ENCODE measurements around the gene C1orf146. TPM values are rescaled to one million over a fixed set of nuclear protein-coding genes. Genes with fewer than 3 reads are reported as not detected.
"Not testable (repeated sequence)": the region's sequence is repeated elsewhere in the genome, so short reads cannot be mapped to it uniquely, and the experiment has no call there.

C1orf146 gene
- total RNA-seq, 1 experiment from 2014 or later, result not detected

DNA sequence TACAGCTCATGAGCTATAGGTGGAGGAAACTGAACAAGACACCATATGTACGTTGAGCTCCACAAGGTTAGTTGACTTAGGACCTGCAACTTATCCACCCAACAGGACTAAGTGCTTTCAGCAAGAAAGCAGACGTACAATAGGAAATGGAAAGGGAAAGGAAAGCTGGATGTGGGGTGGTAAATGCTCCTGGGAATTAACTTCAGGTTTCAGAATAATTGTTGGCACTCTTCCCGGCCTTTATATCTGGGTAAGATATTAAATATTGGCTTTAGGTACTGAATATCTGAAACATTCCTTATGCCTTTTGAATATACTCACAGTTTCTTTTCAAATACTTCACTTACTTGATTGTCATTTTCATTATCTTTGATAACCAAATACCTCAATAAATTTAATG, 44.8 kb downstream of the C1orf146 start:
- no peak for DNase-seq (ENCODE audit: extremely low read depth, low read depth)

DNA sequence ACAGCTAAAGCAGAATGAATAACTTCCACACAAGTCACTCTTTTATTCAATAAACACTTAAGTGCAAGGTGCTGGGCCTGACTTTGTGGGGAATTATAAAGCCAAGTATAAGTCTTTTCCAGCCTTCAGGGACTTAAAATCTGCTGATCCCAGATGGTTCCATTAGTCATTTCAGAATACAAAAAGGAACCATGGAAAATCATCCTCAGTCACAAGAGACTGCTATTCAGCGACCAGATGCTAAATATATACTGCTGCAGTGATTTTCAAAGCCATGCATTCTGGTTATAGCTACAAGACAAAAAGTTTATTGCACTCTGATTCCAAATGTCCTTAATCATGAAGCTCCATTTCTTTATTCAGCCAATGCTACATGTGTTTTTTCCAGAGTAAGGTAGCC, 55.3 kb downstream of the C1orf146 start:
- no peak for DNase-seq (ENCODE audit: extremely low read depth, low read depth)

DNA sequence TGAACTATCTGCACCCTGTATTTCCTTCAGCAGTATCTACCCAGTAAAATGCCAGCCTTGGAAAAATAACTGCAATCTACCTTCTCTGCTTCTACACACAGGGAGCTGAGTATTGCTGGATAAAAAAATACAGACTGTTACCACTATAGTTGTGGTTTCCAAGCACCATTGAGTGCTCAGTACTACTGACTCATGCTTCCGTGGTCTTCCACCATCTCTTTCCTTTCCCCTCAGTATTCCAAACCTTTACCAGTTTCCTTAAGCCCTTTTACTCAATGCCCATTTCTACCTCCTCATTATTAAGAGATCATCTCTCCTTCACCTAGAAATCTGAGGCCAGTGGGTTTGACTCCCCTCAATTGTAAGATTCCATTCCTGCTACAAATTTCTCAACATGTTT, 57.2 kb downstream of the C1orf146 start:
- DNase-seq (ENCODE audit: extremely low read depth, low read depth), result no peak

DNA sequence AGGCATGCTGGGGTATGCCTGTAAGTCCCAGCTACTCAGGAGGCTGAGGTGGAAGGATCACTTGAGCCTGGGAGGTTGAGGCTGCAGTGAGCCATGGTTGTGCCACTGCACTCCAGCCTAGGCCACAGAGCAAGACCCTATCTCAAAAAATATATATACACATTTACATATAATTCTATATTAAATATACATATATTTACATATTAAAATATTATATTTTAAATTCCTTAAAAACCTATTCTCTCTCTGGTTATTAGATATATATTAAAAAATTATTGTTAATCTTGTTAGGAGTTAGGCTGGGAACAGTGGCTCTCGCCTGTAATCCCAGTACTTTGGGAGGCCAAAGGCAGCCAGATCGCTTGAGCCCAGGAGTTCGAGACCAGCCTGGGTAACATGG, 58.4 kb downstream of the C1orf146 start:
- DNase-seq (ENCODE audit: extremely low read depth, low read depth), result no peak

DNA sequence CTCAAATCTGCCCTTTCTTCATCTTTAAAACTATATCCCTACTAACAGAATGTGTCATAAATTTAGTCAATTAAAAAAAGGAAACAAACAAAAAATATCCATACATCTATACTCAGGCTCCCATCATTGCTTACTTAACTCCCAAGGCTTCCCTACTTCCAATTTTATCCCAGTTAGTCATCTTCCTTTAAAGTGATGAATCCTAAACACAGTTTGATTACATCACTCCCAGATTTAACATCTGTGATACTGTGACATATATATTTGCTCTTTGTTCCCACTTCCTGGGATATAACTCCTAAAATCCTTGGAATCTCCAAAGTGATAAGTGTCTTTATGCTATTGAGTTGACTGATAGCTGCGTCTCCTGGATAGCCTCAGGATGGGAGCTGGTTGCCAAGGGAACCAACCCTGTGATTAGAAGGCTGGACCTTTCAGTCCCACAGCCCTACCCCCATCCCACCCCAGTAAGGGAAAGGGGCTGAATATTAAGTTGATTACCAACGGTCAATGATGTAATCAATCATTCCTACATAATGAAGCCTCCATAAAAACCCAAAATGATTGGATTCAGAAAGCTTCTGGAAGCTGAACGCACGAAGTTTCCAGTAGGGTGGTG, 59.5 kb downstream of the C1orf146 start:
- DNase-seq (ENCODE audit: extremely low read depth, low read depth), result no peak

DNA sequence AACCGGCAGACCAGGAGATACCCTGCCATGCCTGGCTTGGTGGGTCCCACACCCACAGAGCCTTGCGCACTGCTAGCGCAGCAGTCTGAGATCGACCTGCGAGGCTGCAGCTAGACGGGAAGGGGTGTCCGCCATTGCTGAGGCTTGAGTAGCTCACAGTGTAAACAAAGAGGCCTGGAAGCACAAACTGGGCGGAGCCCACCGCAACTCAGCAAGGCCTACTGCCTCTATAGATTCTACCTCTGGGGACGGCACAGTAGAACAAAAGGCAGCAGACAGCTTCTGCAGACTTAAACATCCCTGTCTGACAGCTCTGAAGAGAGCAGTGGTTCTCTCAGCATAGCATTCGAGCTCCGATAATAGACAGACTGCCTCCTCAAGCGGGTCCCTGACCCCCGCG, 62.1 kb downstream of the C1orf146 start:
- DNase-seq (ENCODE audit: extremely low read depth, low read depth), result not testable (repeated sequence)

DNA sequence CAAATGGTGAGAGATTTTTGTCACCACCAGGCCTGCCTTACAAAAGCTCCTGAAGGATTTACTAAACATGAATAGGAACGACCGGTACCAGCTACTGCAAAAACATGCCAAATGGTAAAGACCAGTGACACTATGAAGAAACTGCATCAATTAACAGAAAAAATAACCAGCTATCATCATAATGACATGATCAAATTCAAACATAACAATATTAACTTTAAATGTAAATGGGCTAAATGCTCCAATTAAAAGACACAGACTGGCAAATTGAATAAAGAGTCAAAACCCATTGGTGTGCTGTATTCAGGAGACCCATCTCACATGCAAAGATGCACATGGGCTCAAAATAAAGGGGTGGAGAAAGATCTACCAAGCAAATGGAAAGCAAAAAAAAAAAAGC, 63.7 kb downstream of the C1orf146 start:
- DNase-seq (ENCODE audit: extremely low read depth, low read depth), result not testable (repeated sequence)

DNA sequence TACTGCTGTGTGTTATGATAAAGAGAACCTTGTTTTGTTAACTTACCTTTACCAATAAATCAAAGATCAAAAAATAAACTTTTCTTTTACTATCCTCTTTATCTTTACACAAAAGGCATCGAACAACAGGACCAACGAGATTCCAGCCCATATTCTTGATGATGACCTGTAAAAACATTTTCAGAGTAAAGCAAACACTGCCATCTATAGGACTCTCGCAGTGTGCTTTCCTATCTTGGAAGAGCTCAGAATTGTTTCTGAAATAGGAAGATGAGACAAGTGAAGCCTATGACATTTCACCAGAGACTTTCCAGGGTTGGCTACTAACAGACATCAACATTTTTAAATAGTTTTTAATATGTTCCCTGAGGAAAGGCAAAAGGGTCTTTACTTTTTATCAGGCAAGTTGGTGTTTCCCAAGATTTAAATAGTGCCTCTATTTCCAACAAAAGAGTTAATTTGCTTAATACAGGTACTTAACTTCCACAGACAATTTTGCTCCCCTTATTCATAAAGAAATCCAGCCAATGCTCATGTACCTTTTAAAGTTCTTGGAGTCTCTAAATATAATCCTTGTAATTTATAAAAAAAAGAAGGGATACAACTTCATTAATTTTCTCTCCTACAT, 73.8 kb downstream of the C1orf146 start:
- DNase-seq (ENCODE audit: extremely low read depth, low read depth), result peak; percentile 41

Other genes starting within 250 kb of the C1orf146 start
- gene EPHX4, start 187.9 kb upstream of the C1orf146 start, total RNA-seq (2014; rRNA removed; shearing (Covaris generic)), result not detected in 2 replicates
- gene SETSIP, start 142.5 kb upstream of the C1orf146 start, total RNA-seq (2014; rRNA removed; shearing (Covaris generic)), result 0.17 TPM in 1 of 2 replicates, not detected in the other
- 2.1 TPM in 2 replicates for gene BTBD8, start 137.6 kb upstream of the C1orf146 start, total RNA-seq (2014; rRNA removed; shearing (Covaris generic))
- gene GLMN, start 81.1 kb downstream of the C1orf146 start, total RNA-seq (2014; rRNA removed; shearing (Covaris generic)), result 9.0 and 14.6 TPM in 2 replicates
- gene RPAP2, start 81.1 kb downstream of the C1orf146 start, total RNA-seq (2014; rRNA removed; shearing (Covaris generic)), result 27.3 and 31.0 TPM in 2 replicates